HCT116 (cell line): ENCODE results near the gene UNC45A. TPM values are rescaled to one million over a fixed set of nuclear protein-coding genes. Genes with fewer than 3 reads are reported as not detected.
A peak's percentile ranks its signal among the peaks of the same experiment; 100 is the strongest.

ENCODE experiments used
- ATAC-seq: fragments of 200-7000 bp; cut with Tn5 transposase; 2 replicates; pipeline ENCODE4 v1.9.1; 2020; ENCODE audit warnings: mild to moderate bottlenecking, moderate library complexity
- BruUV-seq: library from RNA; stranded (reverse); fragments of 400-500 nt; replicated peaks from 2 replicates; lab custom pipeline; 2021; lab: Mats Ljungman, UMichigan
- CTCF ChIA-PET: fragments of 300-600 bp; sonication (Branson Sonifier 250); formaldehyde crosslinking; loops from one replicate; lab custom pipeline; 2021; ENCODE audit warnings: antibody characterized with exemption; lab: Charles Lee
- POLR2A ChIA-PET: fragments of 300-600, 350-600 bp; sonication (Branson Sonifier 250); formaldehyde crosslinking; loops from one replicate; lab custom pipeline; 2021; ENCODE audit warnings: antibody characterized with exemption; lab: Charles Lee
- RAD21 ChIA-PET, 2 experiments: fragments of 300-600 bp; sonication (Branson Sonifier 250); formaldehyde crosslinking; loops; one replicate each; lab custom pipeline; 2023; ENCODE audit warnings: low total read pairs in 2 of 2; ENCODE audit not compliant: uncharacterized antibody in 2 of 2, unreplicated experiment in 2 of 2, low non-redundant PET in 1 of 2; lab: Charles Lee
- DNase-seq: peaks from one replicate; pipeline ENCODE4 v3.0.0-alpha.2; 2010; ENCODE audit warnings: low read depth, low spot score
- H2AFZ ChIP-seq: fragments of 200-600 bp; shearing (Covaris generic), sonication (generic); 2 replicates; pipeline ENCODE4 v1.6.1; 2017; ENCODE audit warnings: low read depth, mixed run types, mixed read lengths, antibody characterized with exemption, low read length; ENCODE audit not compliant: poor library complexity, severe bottlenecking
- H3K27ac ChIP-seq: 2 replicates; pipeline ENCODE4 v1.5.1; 2012; ENCODE audit warnings: low read depth, low read length
- H3K27me3 ChIP-seq: fragments of 200-600 bp; sonication (generic); 2 replicates; pipeline ENCODE4 v1.6.1; 2016; ENCODE audit warnings: mixed run types, low read length, mixed read lengths; ENCODE audit not compliant: insufficient read depth
- H3K36me3 ChIP-seq, 2 experiments: fragments of 200-500 bp in 1 of 2; fragments of 200-600 bp in 1 of 2; sonication (Bioruptor generic) in 1 of 2; sonication (generic) in 1 of 2; 2 replicates each; pipeline versions ENCODE4 v1.5.1 to v1.6.1; 2014 to 2016; ENCODE audit warnings: low read length in 2 of 2, inconsistent platforms in 1 of 2, mixed read lengths in 1 of 2, mixed run types in 1 of 2; ENCODE audit not compliant: insufficient read depth in 2 of 2, control insufficient read depth in 1 of 2
- H3K4me1 ChIP-seq, 2 experiments: fragments of 200-600 bp in 1 of 2; sonication (generic) in 1 of 2; 2 replicates each; pipeline versions ENCODE4 v1.5.1 to v1.6.1; 2012 to 2017; ENCODE audit warnings: low read length in 2 of 2, inconsistent platforms in 1 of 2, mild to moderate bottlenecking in 1 of 2, mixed read lengths in 1 of 2, mixed run types in 1 of 2, moderate library complexity in 1 of 2; ENCODE audit not compliant: insufficient read depth in 2 of 2, control insufficient read depth in 1 of 2
- H3K4me2 ChIP-seq: fragments of 200-600 bp; sonication (generic); 2 replicates; pipeline ENCODE4 v1.6.1; 2017; ENCODE audit warnings: mixed run types, low read length, mixed read lengths
- H3K4me3 ChIP-seq, 2 experiments: fragments of 200-600 bp in 1 of 2; sonication (generic) in 1 of 2; replicated peaks in 1 of 2; 2 replicates each; pipeline ENCODE4 v1.5.1; 2011 to 2016; ENCODE audit warnings: low read length in 2 of 2, control low read depth in 1 of 2, low read depth in 1 of 2, mild to moderate bottlenecking in 1 of 2, mixed read lengths in 1 of 2, mixed run types in 1 of 2
- H3K79me2 ChIP-seq: fragments of 200-600 bp; sonication (generic); 2 replicates; pipeline ENCODE4 v1.6.1; 2017; ENCODE audit warnings: mild to moderate bottlenecking, mixed run types, low read length, moderate library complexity, mixed read lengths; ENCODE audit not compliant: insufficient read depth
- H3K9ac ChIP-seq: fragments of 200-600 bp; sonication (generic); 2 replicates; pipeline ENCODE4 v1.6.1; 2016; ENCODE audit warnings: low read length, mixed read lengths
- H3K9me2 ChIP-seq: fragments of 200-600 bp; sonication (generic), shearing (Covaris generic); 2 replicates; pipeline ENCODE4 v1.6.1; 2017; ENCODE audit warnings: mixed run types, mild to moderate bottlenecking, moderate library complexity; ENCODE audit not compliant: insufficient read depth
- H3K9me3 ChIP-seq, 2 experiments: fragments of 200-500 bp in 1 of 2; fragments of 200-600 bp in 1 of 2; sonication (Bioruptor generic) in 1 of 2; sonication (generic) in 1 of 2; 2 replicates each; pipeline ENCODE4 v1.6.1; 2014 to 2017; ENCODE audit warnings: low read length in 2 of 2, mixed read lengths in 2 of 2, inconsistent platforms in 1 of 2, low read depth in 1 of 2, mild to moderate bottlenecking in 1 of 2, mixed run types in 1 of 2, moderate library complexity in 1 of 2; ENCODE audit not compliant: control insufficient read depth in 1 of 2, insufficient read depth in 1 of 2
- H4K20me1 ChIP-seq: fragments of 200-600 bp; sonication (generic), shearing (Covaris generic); 2 replicates; pipeline ENCODE4 v1.6.1; 2017; ENCODE audit warnings: mixed run types, mild to moderate bottlenecking, moderate library complexity; ENCODE audit not compliant: insufficient read depth
- CBX3 ChIP-seq: IDR thresholded peaks from 2 replicates; pipeline ENCODE4 v1.6.1; 2012; ENCODE audit warnings: low read depth
- CTCF ChIP-seq, 3 experiments: fragments of 200-600 bp in 1 of 3; sonication (generic) in 1 of 3; IDR thresholded peaks in 2 of 3; conservative IDR thresholded peaks in 1 of 3; 2 replicates each; pipeline ENCODE4 v1.5.1; 2012 to 2017; ENCODE audit warnings: low read depth in 2 of 3, low read length in 2 of 3, antibody characterized with exemption in 1 of 3, borderline replicate concordance in 1 of 3, control low read depth in 1 of 3, mild to moderate bottlenecking in 1 of 3, mixed read lengths in 1 of 3, mixed run types in 1 of 3, moderate library complexity in 1 of 3; ENCODE audit not compliant: insufficient read depth in 1 of 3
- EZH2phosphoT487 ChIP-seq: fragments of 200-600 bp; IDR thresholded peaks from 2 replicates; pipeline ENCODE4 v1.6.1; 2018; ENCODE audit warnings: antibody characterized with exemption, borderline replicate concordance
- POLR2AphosphoS5 ChIP-seq: IDR thresholded peaks from 2 replicates; pipeline ENCODE4 v1.6.1; 2011; ENCODE audit warnings: mild to moderate bottlenecking, low read depth, low read length, moderate library complexity
- SP1 ChIP-seq: IDR thresholded peaks from 2 replicates; pipeline ENCODE4 v1.6.1; 2012; ENCODE audit warnings: low read depth
- TCF7L2 ChIP-seq: IDR thresholded peaks from 2 replicates; pipeline ENCODE4 v1.7.0; 2011; ENCODE audit warnings: borderline replicate concordance, inconsistent platforms; ENCODE audit not compliant: insufficient read depth, insufficient read length; ENCODE audit errors: extremely low read depth
- ZFX ChIP-seq: fragments of 450-650 bp; IDR thresholded peaks from 2 replicates; pipeline ENCODE4 v1.6.1; 2017
- intact Hi-C: fragments of 100-400 bp; cut with micrococcal nuclease; formaldehyde crosslinking; loops from 2 replicates; pipeline ENCODE4 v1.10.0; 2022
- total RNA-seq: library from RNA; stranded (reverse); gene quantifications from one replicate; pipeline ENCODE4 v1.2.1, GENCODE V29; 2021; ENCODE audit not compliant: unreplicated experiment
- TF ChIP-seq, protein P1 (sequence below): IDR thresholded peaks from 2 replicates; pipeline ENCODE4 v1.6.1; 2012
- TF ChIP-seq, protein P2 (sequence below): IDR thresholded peaks from 2 replicates; pipeline ENCODE4 v1.6.1; 2011; ENCODE audit warnings: mild to moderate bottlenecking, low read length, moderate library complexity; ENCODE audit not compliant: insufficient replicate concordance; ENCODE audit errors: extremely low read depth

UNC45A gene
- total RNA-seq, 1 experiment from 2014 or later, result 95.4 TPM

- Histone ChIP-seq H3K4me1 (peaks cover 16 to 47% of the 10 kb centered on the region in 2 experiments; a peak in 3 of 4 replicates), H3K27ac (peak overlapping the region; percentile 71), H3K9me2 (no peaks in the 10 kb centered on the region), H3K9ac (peak overlapping the region; percentile 90), H3K27me3 (no peaks in the 10 kb centered on the region), H3K4me3 (peak overlapping the region; percentile 91 to 96), H3K9me3 (no peaks in the 10 kb centered on the region), H2AFZ (peak overlapping the region; percentile 1), H3K79me2 (peaks cover 25% of the 10 kb centered on the region; the same call in 1 of the 2 replicates), H3K4me2 (peak overlapping the region; percentile 85), H3K36me3 (peaks cover 7 to 9% of the 10 kb centered on the region in 2 experiments; a peak in 2 of 4 replicates), H4K20me1 (no peaks in the 10 kb centered on the region)
- ATAC-seq, result peak; percentile 50
- intact Hi-C loops, result loop anchor here (1.0 to 5.0 kb wide), 3 partner anchors 20 to 614 kb away; partner anchors contain the start of gene RCCD1
- peak; percentile 77 for DNase-seq
- no TSS peak for BruUV-seq
- CTCF ChIA-PET, result interaction anchor here (0.6 to 6.9 kb wide), 22 partner anchors 9 to 641 kb away, joined by 3 to 70 read pairs (median 6); partner anchors contain the start of genes MAN2A2 and RCCD1
- RAD21 ChIA-PET, result interaction anchor here (0.9 to 1.8 kb wide), 3 partner anchors 20 to 41 kb away, joined by 3 to 10 read pairs (median 7); partner anchors contain the start of gene RCCD1 (in 2 of the 2)
- TF ChIP-seq ZFX, result no peak
- TF ChIP-seq EZH2phosphoT487, result no peak
- no peak for TF ChIP-seq POLR2AphosphoS5
- TF ChIP-seq TCF7L2, result no peak
- TF ChIP-seq CBX3, result no peak
- TF ChIP-seq, protein P1, sequence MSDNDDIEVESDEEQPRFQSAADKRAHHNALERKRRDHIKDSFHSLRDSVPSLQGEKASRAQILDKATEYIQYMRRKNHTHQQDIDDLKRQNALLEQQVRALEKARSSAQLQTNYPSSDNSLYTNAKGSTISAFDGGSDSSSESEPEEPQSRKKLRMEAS, result no peak
- no peak for TF ChIP-seq SP1
- peak in 2 of 3 experiments; percentile 94 to 95; a peak in 4 of 6 replicates for TF ChIP-seq CTCF (IDR thresholded peaks at IDR 0.05 in 2 of 3, conservative IDR thresholded peaks at IDR 0.05 in 1 of 3; ENCODE audit: borderline replicate concordance in 1 of 3, insufficient read depth in 1 of 3, low read depth in 2 of 3, low read length in 2 of 3)
- TF ChIP-seq, protein P2, sequence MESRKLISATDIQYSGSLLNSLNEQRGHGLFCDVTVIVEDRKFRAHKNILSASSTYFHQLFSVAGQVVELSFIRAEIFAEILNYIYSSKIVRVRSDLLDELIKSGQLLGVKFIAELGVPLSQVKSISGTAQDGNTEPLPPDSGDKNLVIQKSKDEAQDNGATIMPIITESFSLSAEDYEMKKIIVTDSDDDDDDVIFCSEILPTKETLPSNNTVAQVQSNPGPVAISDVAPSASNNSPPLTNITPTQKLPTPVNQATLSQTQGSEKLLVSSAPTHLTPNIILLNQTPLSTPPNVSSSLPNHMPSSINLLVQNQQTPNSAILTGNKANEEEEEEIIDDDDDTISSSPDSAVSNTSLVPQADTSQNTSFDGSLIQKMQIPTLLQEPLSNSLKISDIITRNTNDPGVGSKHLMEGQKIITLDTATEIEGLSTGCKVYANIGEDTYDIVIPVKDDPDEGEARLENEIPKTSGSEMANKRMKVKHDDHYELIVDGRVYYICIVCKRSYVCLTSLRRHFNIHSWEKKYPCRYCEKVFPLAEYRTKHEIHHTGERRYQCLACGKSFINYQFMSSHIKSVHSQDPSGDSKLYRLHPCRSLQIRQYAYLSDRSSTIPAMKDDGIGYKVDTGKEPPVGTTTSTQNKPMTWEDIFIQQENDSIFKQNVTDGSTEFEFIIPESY, result no peak
- POLR2A ChIA-PET, result interaction anchor here (0.9 to 1.6 kb wide), 9 partner anchors 9 to 641 kb away, joined by 3 to 21 read pairs (median 5); partner anchors contain the start of genes FURIN, MAN2A2 and RCCD1
These were observed 683 bp upstream of the UNC45A start for GRCh38 chr15:90934256-90934948.
